K562 (cell line): Measurements from ENCODE around the gene TMEM184A. TPM values are rescaled to one million over a fixed set of nuclear protein-coding genes. Genes with fewer than 3 reads are reported as not detected.

ENCODE experiments used
- CXXC5 ChIP-seq: fragments of 250-450 bp; sonication (Bioruptor Pico); IDR thresholded peaks from 2 replicates; pipeline ENCODE4 v1.8.0; 2022; ENCODE audit warnings: inconsistent platforms, mild to moderate bottlenecking, moderate library complexity
- ELF2 ChIP-seq: fragments of 250-450 bp; sonication (Bioruptor Pico); IDR thresholded peaks from 2 replicates; pipeline ENCODE4 v1.5.0; 2021; ENCODE audit warnings: mild to moderate bottlenecking
- ETS2 ChIP-seq: IDR thresholded peaks from 2 replicates; pipeline ENCODE4 v1.6.1; 2016; ENCODE audit warnings: borderline replicate concordance, missing genetic modification characterization, mild to moderate bottlenecking, moderate library complexity, missing compliant biosample characterization; ENCODE audit not compliant: poor library complexity, severe bottlenecking
- ETV1 ChIP-seq: fragments of 450-650 bp; conservative IDR thresholded peaks from 2 replicates; pipeline ENCODE4 v1.6.1; 2016; ENCODE audit warnings: missing genetic modification characterization, control low read depth, low read depth, missing compliant biosample characterization
- FOXA1 ChIP-seq: fragments of 450-650 bp; IDR thresholded peaks from 2 replicates; pipeline ENCODE4 v1.6.1; 2016; ENCODE audit warnings: mild to moderate bottlenecking, borderline replicate concordance
- GATAD2B ChIP-seq: fragments of 450-650 bp; IDR thresholded peaks from 2 replicates; pipeline ENCODE4 v1.6.1; 2017; ENCODE audit warnings: mild to moderate bottlenecking, borderline replicate concordance
- NR2F6 ChIP-seq: fragments of 450-650 bp; formaldehyde crosslinking; IDR thresholded peaks from 2 replicates; pipeline ENCODE4 v1.4.0; 2020; ENCODE audit warnings: mild to moderate bottlenecking
- SRSF7 ChIP-seq: fragments of 200-400 bp; formaldehyde crosslinking; optimal IDR thresholded peaks from 2 replicates; pipeline ENCODE3; 2017; ENCODE audit warnings: mild to moderate bottlenecking, low read depth, low read length
- TCF15 ChIP-seq: fragments of 250-450 bp; sonication (Bioruptor Pico); IDR thresholded peaks from 2 replicates; pipeline ENCODE4 v1.8.0; 2022; ENCODE audit warnings: moderate library complexity, mild to moderate bottlenecking, inconsistent platforms
- TCF7 ChIP-seq: sonication (generic); IDR thresholded peaks from 2 replicates; pipeline ENCODE4 v1.6.1; 2016; ENCODE audit warnings: antibody characterized with exemption, borderline replicate concordance
- TEAD2 ChIP-seq: fragments of 450-650 bp; IDR thresholded peaks from 2 replicates; pipeline ENCODE4 v1.6.1; 2016; ENCODE audit warnings: missing genetic modification characterization, control low read depth, missing compliant biosample characterization
- ZFX ChIP-seq: sonication (generic); formaldehyde crosslinking; IDR thresholded peaks from 2 replicates; pipeline ENCODE4 v1.8.0; 2022; ENCODE audit warnings: mild to moderate bottlenecking, missing genetic modification reagents, moderate library complexity
- ZNF354B ChIP-seq: fragments of 250-450 bp; sonication (Bioruptor Pico); IDR thresholded peaks from 2 replicates; pipeline ENCODE4 v1.4.0; 2020
- ZNF586 ChIP-seq: fragments of 450-650 bp; formaldehyde crosslinking; conservative IDR thresholded peaks from 2 replicates; pipeline ENCODE4 v1.4.0; 2020; ENCODE audit warnings: mild to moderate bottlenecking, moderate library complexity
- ZNF780A ChIP-seq: fragments of 250-450 bp; sonication (Bioruptor Pico); IDR thresholded peaks from 2 replicates; pipeline ENCODE4 v1.5.0; 2021; ENCODE audit warnings: mild to moderate bottlenecking
- polyA plus RNA-seq, 8 experiments: library from polyadenylated mRNA; depleted of rRNA in 4 of 8; stranded (reverse) in 5 of 8; unstranded in 3 of 8; fragments of >200 nt; fragmentation: Nextera tagmentation in 2 of 8; fragmentation: Illumina TruSeq in 1 of 8; extraction: Ambion mirVana in 2 of 8; extraction: Trizol in 1 of 8; gene quantifications; 2 replicates each; pipeline versions ENCODE4 v1.2.1 to v1.2.3, GENCODE V29; 2011 to 2014; ENCODE audit warnings: inconsistent platforms in 1 of 8, missing spikeins in 1 of 8
- total RNA-seq, 7 experiments: library from RNA; depleted of rRNA in 6 of 7; stranded (reverse); fragments of >200 nt in 6 of 7; fragmentation: Illumina TruSeq in 2 of 7; extraction: Trizol in 2 of 7; gene quantifications; 2 replicates each; pipeline versions ENCODE4 v1.2.1 to v1.2.3, GENCODE V29; 2011 to 2021; ENCODE audit warnings: low replicate concordance in 1 of 7
- TF ChIP-seq, protein P1 (sequence below): fragments of 250-450 bp; sonication (Bioruptor Pico); IDR thresholded peaks from 2 replicates; pipeline ENCODE4 v1.8.0; 2022; ENCODE audit warnings: moderate library complexity, mild to moderate bottlenecking, inconsistent platforms
- TF ChIP-seq, protein P2 (sequence below): sonication (generic); formaldehyde crosslinking; IDR thresholded peaks from 2 replicates; pipeline ENCODE4 v1.8.0; 2022; ENCODE audit warnings: mild to moderate bottlenecking, missing genetic modification reagents
- TF ChIP-seq, protein P3 (sequence below): sonication (generic); formaldehyde crosslinking; IDR thresholded peaks from 2 replicates; pipeline ENCODE4 v1.8.1; 2022; ENCODE audit warnings: missing genetic modification reagents
- TF ChIP-seq, protein P4 (sequence below): fragments of 450-650 bp; formaldehyde crosslinking; IDR thresholded peaks from 2 replicates; pipeline ENCODE4 v1.4.0; 2020; ENCODE audit warnings: mild to moderate bottlenecking, moderate library complexity

TMEM184A gene
- total and polyA plus RNA-seq, 9 of the 15 experiments (the other 6 are each of a cell fraction or from before 2014, with no cell fraction given) = 0.10 to 0.18 (median 0.11) TPM; not detected in 6

- TF ChIP-seq GATAD2B (no peak), ZNF586 (no peak), TCF7 (no peak), ZNF354B (peak; percentile 23; the same call in 1 of the 2 replicates), FOXA1 (no peak), ELF2 (CRISPR knock-in tag) (no peak), CXXC5 (peak; percentile 21; the same call in 1 of the 2 replicates), NR2F6 (CRISPR knock-in tag) (no peak), TEAD2 (tag) (no peak), TCF15 (CRISPR knock-in tag) (0 out of 2 replicates have a peak, but pooled peaks have one; percentile 58), ETS2 (tag) (no peak), ZFX (no peak), SRSF7 (no peak), ZNF780A (no peak), ETV1 (tag) (no peak)
- TF ChIP-seq, protein P1, sequence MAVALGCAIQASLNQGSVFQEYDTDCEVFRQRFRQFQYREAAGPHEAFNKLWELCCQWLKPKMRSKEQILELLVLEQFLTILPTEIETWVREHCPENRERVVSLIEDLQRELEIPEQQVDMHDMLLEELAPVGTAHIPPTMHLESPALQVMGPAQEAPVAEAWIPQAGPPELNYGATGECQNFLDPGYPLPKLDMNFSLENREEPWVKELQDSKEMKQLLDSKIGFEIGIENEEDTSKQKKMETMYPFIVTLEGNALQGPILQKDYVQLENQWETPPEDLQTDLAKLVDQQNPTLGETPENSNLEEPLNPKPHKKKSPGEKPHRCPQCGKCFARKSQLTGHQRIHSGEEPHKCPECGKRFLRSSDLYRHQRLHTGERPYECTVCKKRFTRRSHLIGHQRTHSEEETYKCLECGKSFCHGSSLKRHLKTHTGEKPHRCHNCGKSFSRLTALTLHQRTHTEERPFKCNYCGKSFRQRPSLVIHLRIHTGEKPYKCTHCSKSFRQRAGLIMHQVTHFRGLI (CRISPR knock-in tag) = 0 out of 2 replicates have a peak, but pooled peaks have one; percentile 58
- TF ChIP-seq, protein P2, sequence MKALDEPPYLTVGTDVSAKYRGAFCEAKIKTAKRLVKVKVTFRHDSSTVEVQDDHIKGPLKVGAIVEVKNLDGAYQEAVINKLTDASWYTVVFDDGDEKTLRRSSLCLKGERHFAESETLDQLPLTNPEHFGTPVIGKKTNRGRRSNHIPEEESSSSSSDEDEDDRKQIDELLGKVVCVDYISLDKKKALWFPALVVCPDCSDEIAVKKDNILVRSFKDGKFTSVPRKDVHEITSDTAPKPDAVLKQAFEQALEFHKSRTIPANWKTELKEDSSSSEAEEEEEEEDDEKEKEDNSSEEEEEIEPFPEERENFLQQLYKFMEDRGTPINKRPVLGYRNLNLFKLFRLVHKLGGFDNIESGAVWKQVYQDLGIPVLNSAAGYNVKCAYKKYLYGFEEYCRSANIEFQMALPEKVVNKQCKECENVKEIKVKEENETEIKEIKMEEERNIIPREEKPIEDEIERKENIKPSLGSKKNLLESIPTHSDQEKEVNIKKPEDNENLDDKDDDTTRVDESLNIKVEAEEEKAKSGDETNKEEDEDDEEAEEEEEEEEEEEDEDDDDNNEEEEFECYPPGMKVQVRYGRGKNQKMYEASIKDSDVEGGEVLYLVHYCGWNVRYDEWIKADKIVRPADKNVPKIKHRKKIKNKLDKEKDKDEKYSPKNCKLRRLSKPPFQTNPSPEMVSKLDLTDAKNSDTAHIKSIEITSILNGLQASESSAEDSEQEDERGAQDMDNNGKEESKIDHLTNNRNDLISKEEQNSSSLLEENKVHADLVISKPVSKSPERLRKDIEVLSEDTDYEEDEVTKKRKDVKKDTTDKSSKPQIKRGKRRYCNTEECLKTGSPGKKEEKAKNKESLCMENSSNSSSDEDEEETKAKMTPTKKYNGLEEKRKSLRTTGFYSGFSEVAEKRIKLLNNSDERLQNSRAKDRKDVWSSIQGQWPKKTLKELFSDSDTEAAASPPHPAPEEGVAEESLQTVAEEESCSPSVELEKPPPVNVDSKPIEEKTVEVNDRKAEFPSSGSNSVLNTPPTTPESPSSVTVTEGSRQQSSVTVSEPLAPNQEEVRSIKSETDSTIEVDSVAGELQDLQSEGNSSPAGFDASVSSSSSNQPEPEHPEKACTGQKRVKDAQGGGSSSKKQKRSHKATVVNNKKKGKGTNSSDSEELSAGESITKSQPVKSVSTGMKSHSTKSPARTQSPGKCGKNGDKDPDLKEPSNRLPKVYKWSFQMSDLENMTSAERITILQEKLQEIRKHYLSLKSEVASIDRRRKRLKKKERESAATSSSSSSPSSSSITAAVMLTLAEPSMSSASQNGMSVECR = no peak
- TF ChIP-seq, protein P3, sequence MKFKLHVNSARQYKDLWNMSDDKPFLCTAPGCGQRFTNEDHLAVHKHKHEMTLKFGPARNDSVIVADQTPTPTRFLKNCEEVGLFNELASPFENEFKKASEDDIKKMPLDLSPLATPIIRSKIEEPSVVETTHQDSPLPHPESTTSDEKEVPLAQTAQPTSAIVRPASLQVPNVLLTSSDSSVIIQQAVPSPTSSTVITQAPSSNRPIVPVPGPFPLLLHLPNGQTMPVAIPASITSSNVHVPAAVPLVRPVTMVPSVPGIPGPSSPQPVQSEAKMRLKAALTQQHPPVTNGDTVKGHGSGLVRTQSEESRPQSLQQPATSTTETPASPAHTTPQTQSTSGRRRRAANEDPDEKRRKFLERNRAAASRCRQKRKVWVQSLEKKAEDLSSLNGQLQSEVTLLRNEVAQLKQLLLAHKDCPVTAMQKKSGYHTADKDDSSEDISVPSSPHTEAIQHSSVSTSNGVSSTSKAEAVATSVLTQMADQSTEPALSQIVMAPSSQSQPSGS (CRISPR knock-in tag) = no peak
- TF ChIP-seq, protein P4, sequence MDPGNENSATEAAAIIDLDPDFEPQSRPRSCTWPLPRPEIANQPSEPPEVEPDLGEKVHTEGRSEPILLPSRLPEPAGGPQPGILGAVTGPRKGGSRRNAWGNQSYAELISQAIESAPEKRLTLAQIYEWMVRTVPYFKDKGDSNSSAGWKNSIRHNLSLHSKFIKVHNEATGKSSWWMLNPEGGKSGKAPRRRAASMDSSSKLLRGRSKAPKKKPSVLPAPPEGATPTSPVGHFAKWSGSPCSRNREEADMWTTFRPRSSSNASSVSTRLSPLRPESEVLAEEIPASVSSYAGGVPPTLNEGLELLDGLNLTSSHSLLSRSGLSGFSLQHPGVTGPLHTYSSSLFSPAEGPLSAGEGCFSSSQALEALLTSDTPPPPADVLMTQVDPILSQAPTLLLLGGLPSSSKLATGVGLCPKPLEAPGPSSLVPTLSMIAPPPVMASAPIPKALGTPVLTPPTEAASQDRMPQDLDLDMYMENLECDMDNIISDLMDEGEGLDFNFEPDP (CRISPR knock-in tag) = no peak
Observed at GRCh38 chr7:1572111-1572822, 16.3 kb upstream of the TMEM184A start (continued).
